ENCODE data around the gene LASP1.

The LASP1 gene

GRCh38 chr17:38869526-38870258 is at the start of gene LASP1:
Gene LASP1, plus strand, starts transcription at chr17:38870058. Its CDS starts 132 bp downstream, at chr17:38870190.
- peak within 1 kb of the TSS; percentile 95 for H3K4me3 ChIP-seq (ENCODE audit: low read depth, low read length)
- DNase-seq (ENCODE audit: low read depth): peak; percentile 96
- TF ChIP-seq MYC (IDR thresholded peaks at IDR 0.05; ENCODE audit: low read depth, low read length) (no peak), MAX (IDR thresholded peaks at IDR 0.05; ENCODE audit: low read depth, low read length) (peak; percentile 59), CTCF (IDR thresholded peaks at IDR 0.05; ENCODE audit: low read depth, low read length) (no peak), POLR2A (IDR thresholded peaks at IDR 0.05; ENCODE audit: extremely low read depth, insufficient read length) (peak; percentile 83)

- peak; percentile 97 for DNase-seq (ENCODE audit: low read depth)
- TF ChIP-seq MAX (IDR thresholded peaks at IDR 0.05; ENCODE audit: low read depth, low read length) (peak; percentile 80), CTCF (IDR thresholded peaks at IDR 0.05; ENCODE audit: low read depth, low read length) (no peak), MYC (IDR thresholded peaks at IDR 0.05; ENCODE audit: low read depth, low read length) (peak; percentile 93), POLR2A (IDR thresholded peaks at IDR 0.05; ENCODE audit: extremely low read depth, insufficient read length) (peak; percentile 97)
- H3K4me3 ChIP-seq (ENCODE audit: low read depth, low read length): peak within 1 kb of the TSS; percentile 100
Observed at GRCh38 chr17:38824899-38825761, 44.7 kb upstream of the LASP1 start, which contains the start of gene CWC25. Gene CWC25, minus strand, starts transcription at chr17:38825321. Its CDS starts 138 bp downstream, at chr17:38825183.

GRCh38 chr17:38825762-38826247 is 44.1 kb upstream of the LASP1 start:
- H3K4me3 ChIP-seq (ENCODE audit: low read depth, low read length): peak overlapping the region; percentile 100
- no peak for DNase-seq (ENCODE audit: low read depth)
- TF ChIP-seq MAX (IDR thresholded peaks at IDR 0.05; ENCODE audit: low read depth, low read length) (no peak), MYC (IDR thresholded peaks at IDR 0.05; ENCODE audit: low read depth, low read length) (no peak), CTCF (IDR thresholded peaks at IDR 0.05; ENCODE audit: low read depth, low read length) (no peak), POLR2A (IDR thresholded peaks at IDR 0.05; ENCODE audit: extremely low read depth, insufficient read length) (no peak)

GRCh38 chr17:38844261-38844757 is 25.5 kb upstream of the LASP1 start:
- peak; percentile 39 for DNase-seq (ENCODE audit: low read depth)
- TF ChIP-seq MYC (IDR thresholded peaks at IDR 0.05; ENCODE audit: low read depth, low read length): no peak
- no peak for TF ChIP-seq MAX (IDR thresholded peaks at IDR 0.05; ENCODE audit: low read depth, low read length)
- TF ChIP-seq CTCF (IDR thresholded peaks at IDR 0.05; ENCODE audit: low read depth, low read length): no peak
- no peak for TF ChIP-seq POLR2A (IDR thresholded peaks at IDR 0.05; ENCODE audit: extremely low read depth, insufficient read length)
- no peak overlapping the region for H3K4me3 ChIP-seq (ENCODE audit: low read depth, low read length)

- TF ChIP-seq MYC (IDR thresholded peaks at IDR 0.05; ENCODE audit: low read depth, low read length): no peak
- no peak for TF ChIP-seq CTCF (IDR thresholded peaks at IDR 0.05; ENCODE audit: low read depth, low read length)
- TF ChIP-seq MAX (IDR thresholded peaks at IDR 0.05; ENCODE audit: low read depth, low read length): no peak
- TF ChIP-seq POLR2A (IDR thresholded peaks at IDR 0.05; ENCODE audit: extremely low read depth, insufficient read length): no peak
- DNase-seq (ENCODE audit: low read depth): no peak
- H3K4me3 ChIP-seq (ENCODE audit: low read depth, low read length): no peak overlapping the region
Observed at GRCh38 chr17:38848557-38848891, 21.3 kb upstream of the LASP1 start.
